Neural cell (in vitro differentiated cells): Measurements from ENCODE around the gene LIME1. TPM values are rescaled to one million over a fixed set of nuclear protein-coding genes. Genes with fewer than 3 reads are reported as not detected.

ENCODE experiments used
- H2AFZ ChIP-seq: fragments of 200-600, 300-800 bp; sonication (generic), shearing (Covaris generic); 2 replicates; pipeline ENCODE4 v1.6.0; 2014; ENCODE audit warnings: low read depth, mild to moderate bottlenecking, antibody characterized with exemption, low read length, moderate library complexity
- H3F3A ChIP-seq: fragments of 200-600 bp; shearing (Covaris generic); 2 replicates; pipeline ENCODE4 v1.6.1; 2016; ENCODE audit warnings: mild to moderate bottlenecking, moderate library complexity, mixed read lengths, antibody characterized with exemption, low read length; ENCODE audit not compliant: insufficient read depth, poor library complexity, severe bottlenecking
- H3K27ac ChIP-seq: fragments of 200-600, 300-800 bp; sonication (generic), shearing (Covaris generic); 2 replicates; pipeline ENCODE4 v1.5.1; 2014; ENCODE audit warnings: mild to moderate bottlenecking, low read length, moderate library complexity
- H3K27me3 ChIP-seq: fragments of 300-800, 200-600 bp; sonication (generic), shearing (Covaris generic); 2 replicates; pipeline ENCODE4 v1.6.0; 2014; ENCODE audit warnings: mild to moderate bottlenecking, low read depth, low read length, moderate library complexity; ENCODE audit not compliant: insufficient read depth
- H3K36me3 ChIP-seq: fragments of 300-800, 200-600 bp; sonication (generic), shearing (Covaris generic); 2 replicates; pipeline ENCODE4 v1.5.1; 2014; ENCODE audit warnings: mild to moderate bottlenecking, antibody characterized with exemption, low read length, moderate library complexity; ENCODE audit not compliant: insufficient read depth
- H3K4me2 ChIP-seq: fragments of 300-800, 200-600 bp; sonication (generic), shearing (Covaris generic); 2 replicates; pipeline ENCODE4 v1.6.0; 2014; ENCODE audit warnings: mild to moderate bottlenecking, low read length
- H3K4me3 ChIP-seq: fragments of 300-800, 200-600 bp; sonication (generic), shearing (Covaris generic); 2 replicates; pipeline ENCODE4 v1.5.1; 2014; ENCODE audit warnings: mild to moderate bottlenecking, low read length, moderate library complexity
- H3K79me2 ChIP-seq: fragments of 200-600 bp; shearing (Covaris generic); replicated peaks from 2 replicates; pipeline ENCODE4 v1.6.0; 2014; ENCODE audit warnings: mild to moderate bottlenecking, low read length, moderate library complexity; ENCODE audit not compliant: insufficient read depth
- H3K9ac ChIP-seq: fragments of 300-800, 200-600 bp; sonication (generic), shearing (Covaris generic); 2 replicates; pipeline ENCODE4 v1.6.1; 2016; ENCODE audit warnings: mild to moderate bottlenecking, low read length, mixed read lengths
- H3K9me2 ChIP-seq: fragments of 200-600 bp; shearing (Covaris generic); 2 replicates; pipeline ENCODE4 v1.6.1; 2016; ENCODE audit warnings: mild to moderate bottlenecking, low read length, mixed read lengths; ENCODE audit not compliant: insufficient read depth
- H3K9me3 ChIP-seq: fragments of 200-600, 300-800 bp; sonication (generic), shearing (Covaris generic); 2 replicates; pipeline ENCODE4 v1.6.1; 2016; ENCODE audit warnings: mild to moderate bottlenecking, mixed run types, low read length, moderate library complexity, mixed read lengths
- H4K20me1 ChIP-seq: fragments of 200-600 bp; shearing (Covaris generic); 2 replicates; pipeline ENCODE4 v1.6.1; 2016; ENCODE audit warnings: mild to moderate bottlenecking, mixed run types; ENCODE audit not compliant: insufficient read depth
- CTCF ChIP-seq: fragments of 450-650 bp; IDR thresholded peaks from 2 replicates; pipeline ENCODE4 v1.5.1; 2014; ENCODE audit warnings: antibody characterized with exemption, mild to moderate bottlenecking, moderate library complexity; ENCODE audit not compliant: poor library complexity, severe bottlenecking
- EP300 ChIP-seq: fragments of 450-650 bp; conservative IDR thresholded peaks from 2 replicates; pipeline ENCODE4 v1.6.1; 2014; ENCODE audit warnings: antibody characterized with exemption, mild to moderate bottlenecking, moderate library complexity; ENCODE audit not compliant: poor library complexity, severe bottlenecking
- EZH2 ChIP-seq: fragments of 200-600, 300-800 bp; shearing (Covaris generic), sonication (generic); IDR thresholded peaks from 2 replicates; pipeline ENCODE4 v1.6.1; 2014; ENCODE audit warnings: antibody characterized with exemption, low read length, borderline replicate concordance, mild to moderate bottlenecking; ENCODE audit not compliant: insufficient read depth, poor library complexity, severe bottlenecking
- MXI1 ChIP-seq: fragments of 450-650 bp; conservative IDR thresholded peaks from 2 replicates; pipeline ENCODE4 v1.6.1; 2014; ENCODE audit warnings: antibody characterized with exemption, mild to moderate bottlenecking; ENCODE audit not compliant: poor library complexity, severe bottlenecking
- POLR2AphosphoS5 ChIP-seq: IDR thresholded peaks from 2 replicates; pipeline ENCODE4 v1.6.1; 2012
- RAD21 ChIP-seq: fragments of 450-650 bp; conservative IDR thresholded peaks from 2 replicates; pipeline ENCODE4 v1.6.1; 2014; ENCODE audit warnings: antibody characterized with exemption, mild to moderate bottlenecking, moderate library complexity
- REST ChIP-seq: IDR thresholded peaks from 2 replicates; pipeline ENCODE4 v1.6.1; 2012; ENCODE audit warnings: borderline replicate concordance
- SMC3 ChIP-seq: fragments of 450-650 bp; conservative IDR thresholded peaks from 2 replicates; pipeline ENCODE4 v1.6.1; 2014; ENCODE audit warnings: antibody characterized with exemption, mild to moderate bottlenecking, moderate library complexity; ENCODE audit not compliant: poor library complexity
- TAF1 ChIP-seq: IDR thresholded peaks from 2 replicates; pipeline ENCODE4 v1.6.1; 2012; ENCODE audit warnings: low read depth
- polyA plus RNA-seq: library from polyadenylated mRNA; depleted of rRNA; stranded (reverse); fragments of >200 nt; gene quantifications from 2 replicates; pipeline ENCODE4 v1.2.3, GENCODE V29; 2014

LIME1 gene
- polyA plus RNA-seq, 1 donor from 2014 or later: 65.2 TPM

DNA sequence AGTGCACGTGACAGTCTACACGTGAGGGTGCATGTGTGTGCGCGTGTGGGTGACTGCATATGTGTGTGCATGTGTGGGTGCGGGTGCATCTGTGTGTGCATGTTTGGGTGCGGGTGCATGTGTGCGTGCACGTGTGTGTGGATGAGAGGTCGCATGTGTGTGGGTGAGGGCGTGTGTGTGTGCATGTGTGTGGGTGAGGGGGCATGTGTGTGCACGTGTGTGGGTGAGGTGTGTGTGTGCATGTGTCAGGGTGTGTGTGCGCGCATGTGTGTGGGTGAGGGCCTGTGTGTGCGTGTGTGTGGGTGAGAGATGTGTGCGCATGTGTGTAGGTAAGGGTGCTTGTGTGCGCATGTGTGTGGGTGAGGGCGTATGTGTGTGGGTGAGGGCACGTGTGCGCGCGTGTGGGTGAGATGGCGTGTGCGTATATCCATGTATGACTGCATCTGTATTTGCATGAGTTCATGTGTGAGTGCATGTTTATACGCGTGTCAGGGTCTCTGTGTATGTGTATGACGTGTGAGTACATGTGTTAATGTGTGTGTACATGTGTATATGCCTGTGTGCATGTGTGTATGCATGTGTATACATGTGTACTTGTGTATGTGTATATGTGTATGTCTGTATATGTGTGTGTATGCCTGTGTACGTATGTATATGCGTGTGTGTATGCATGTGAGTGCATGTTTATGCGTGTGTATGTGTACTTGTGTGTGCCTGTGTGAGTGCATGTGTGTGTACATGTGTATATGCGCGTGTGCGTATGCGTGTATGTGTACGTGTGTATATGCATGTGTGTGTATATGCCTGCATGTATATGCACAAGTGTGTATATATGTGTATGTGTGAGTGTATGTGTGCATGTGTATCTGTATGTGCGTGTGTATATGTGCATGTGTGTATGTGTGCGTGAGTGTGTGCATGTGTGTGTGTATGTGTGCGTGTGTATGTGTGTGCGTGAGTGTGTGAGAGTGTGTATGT is 4.1 kb upstream of the LIME1 start:
- Histone ChIP-seq H3K4me2 (no peak overlapping the region), H3K79me2 (no peaks in the 10 kb centered on the region), H3K4me3 (no peak overlapping the region), H2AFZ (no peak overlapping the region), H3K27me3 (no peaks in the 10 kb centered on the region), H4K20me1 (no peaks in the 10 kb centered on the region), H3F3A (no peaks in the 10 kb centered on the region), H3K9me2 (no peaks in the 10 kb centered on the region), H3K9me3 (no peaks in the 10 kb centered on the region), H3K27ac (no peak overlapping the region), H3K9ac (no peak overlapping the region), H3K36me3 (no peaks in the 10 kb centered on the region)
- TF ChIP-seq RAD21: no peak
- no peak for TF ChIP-seq EZH2
- no peak for TF ChIP-seq MXI1
- no peak for TF ChIP-seq CTCF
- TF ChIP-seq POLR2AphosphoS5: no peak
- TF ChIP-seq TAF1: no peak
- no peak for TF ChIP-seq REST
- no peak for TF ChIP-seq SMC3
- TF ChIP-seq EP300: no peak

GRCh38 chr20:63733117-63733516 is 3.3 kb upstream of the LIME1 start:
- no peak overlapping the region for H2AFZ ChIP-seq
- no peak overlapping the region for H3K4me2 ChIP-seq
- no peak overlapping the region for H3K27ac ChIP-seq
- no peaks in the 10 kb centered on the region for H4K20me1 ChIP-seq
- H3K9me3 ChIP-seq: no peaks in the 10 kb centered on the region
- no peak overlapping the region for H3K9ac ChIP-seq
- no peaks in the 10 kb centered on the region for H3F3A ChIP-seq
- no peaks in the 10 kb centered on the region for H3K36me3 ChIP-seq
- H3K9me2 ChIP-seq: no peaks in the 10 kb centered on the region
- H3K4me3 ChIP-seq: no peak overlapping the region
- H3K27me3 ChIP-seq: no peaks in the 10 kb centered on the region
- TF ChIP-seq EP300: no peak
- TF ChIP-seq EZH2: no peak
- TF ChIP-seq REST: no peak
- no peak for TF ChIP-seq RAD21
- no peak for TF ChIP-seq CTCF
- TF ChIP-seq POLR2AphosphoS5: no peak
- TF ChIP-seq TAF1: no peak
- no peak for TF ChIP-seq SMC3
- TF ChIP-seq MXI1: no peak
- H3K79me2 ChIP-seq: no peaks in the 10 kb centered on the region
